ENCODE results near the gene SUCO. TPM values are rescaled to one million over a fixed set of nuclear protein-coding genes. Genes with fewer than 3 reads are reported as not detected.

SUCO gene
- total and polyA plus RNA-seq, 2 donors (not counting 3 experiments of a cell fraction or from before 2014, with no cell fraction given): 5.1 to 27.2 TPM

DNA sequence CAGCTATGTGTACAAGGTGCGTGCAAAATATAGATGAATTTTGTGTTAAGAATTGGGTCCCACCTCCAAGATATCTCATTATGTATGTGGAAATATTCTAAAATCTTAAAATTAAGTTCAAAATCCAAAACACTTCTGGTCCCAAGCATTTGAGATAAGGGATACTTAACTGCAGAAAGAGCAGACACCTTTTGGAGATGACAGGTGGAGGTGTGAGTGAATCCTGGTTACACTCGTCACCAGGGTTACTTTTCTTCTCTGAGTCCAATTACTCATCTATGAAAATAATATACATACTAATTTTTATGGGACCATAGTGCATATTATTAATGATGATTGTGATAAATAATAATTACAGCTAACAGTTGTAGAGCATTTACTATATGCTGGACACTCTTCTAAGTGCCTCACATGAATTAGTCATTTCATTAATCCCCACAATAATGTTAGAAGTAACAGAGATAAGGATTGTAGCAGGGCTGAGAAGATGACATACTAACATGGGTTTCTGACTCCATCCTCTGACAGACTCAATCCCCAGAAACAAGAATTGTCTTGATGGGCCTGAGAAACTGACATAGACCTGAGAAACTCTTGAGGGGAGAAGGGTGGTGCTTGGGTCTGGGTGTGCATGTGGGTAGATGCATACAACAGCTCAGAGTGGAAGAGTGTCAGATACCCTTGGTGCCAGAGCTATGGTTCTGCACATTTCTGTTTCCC, 117.7 kb downstream of the SUCO start:
- H4K20me1 ChIP-seq (replicated peaks; ENCODE audit: control insufficient read depth, extremely low read depth, insufficient read depth, low read length): no peaks in the 10 kb centered on the region
- POLR2A ChIA-PET: interaction anchor here (0.5 kb wide), 1 partner anchor 18 kb away, joined by 11 read pairs; no protein-coding TSS in a partner anchor
- DNase-seq (ENCODE audit: low read depth, low spot score) (no peak), FAIRE-seq (no peak)
- H3K4me1 ChIP-seq (ENCODE audit: control insufficient read depth, extremely low read depth, insufficient read depth, low read length): peaks cover 6% of the 10 kb centered on the region
- H3K9me1 ChIP-seq (replicated peaks; ENCODE audit: control insufficient read depth, extremely low read depth, insufficient read depth, low read length): no peaks in the 10 kb centered on the region
- no peaks in the 10 kb centered on the region for H3K27me3 ChIP-seq (ENCODE audit: control insufficient read depth in 2 of 2, insufficient read depth in 2 of 2, low read length in 2 of 2)
- no peak overlapping the region for H3K9ac ChIP-seq (replicated peaks; ENCODE audit: extremely low read depth, insufficient read depth, low read length)
- CTCF ChIA-PET: interaction anchor here (1.2 kb wide), 1 partner anchor 8 kb away, joined by 3 read pairs; the partner anchor contains the start of gene FASLG
- H3K36me3 ChIP-seq (ENCODE audit: control insufficient read depth in 2 of 2, extremely low read depth in 1 of 2, insufficient read depth in 2 of 2, low read length in 2 of 2): no peaks in the 10 kb centered on the region
- intact Hi-C loops (cut with micrococcal nuclease) (no loop called here), dilution Hi-C loops (cut with MboI; ENCODE audit: extremely low pct_ligation_motif_present, low sequenced_read_pairs) (no loop called here)
- H3K4me3 ChIP-seq (replicated peaks in 1 of 3; ENCODE audit: insufficient read depth in 1 of 3, low read depth in 1 of 3, low read length in 3 of 3): no peak overlapping the region
- BruUV-seq (replicated peaks): no TSS peak
- no peaks in the 10 kb centered on the region for H3K79me2 ChIP-seq (ENCODE audit: control insufficient read depth, insufficient read depth, low read length)
- H3K27ac ChIP-seq (ENCODE audit: insufficient read depth, low read depth, low read length): no peak overlapping the region
- H3K4me2 ChIP-seq (ENCODE audit: insufficient read depth, low read length): no peak overlapping the region
- TF ChIP-seq, protein P1, sequence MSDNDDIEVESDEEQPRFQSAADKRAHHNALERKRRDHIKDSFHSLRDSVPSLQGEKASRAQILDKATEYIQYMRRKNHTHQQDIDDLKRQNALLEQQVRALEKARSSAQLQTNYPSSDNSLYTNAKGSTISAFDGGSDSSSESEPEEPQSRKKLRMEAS (IDR thresholded peaks at IDR 0.05; ENCODE audit: insufficient read depth, insufficient read length): no peak
- TF ChIP-seq EZH2 (IDR thresholded peaks at IDR 0.05; ENCODE audit: borderline replicate concordance, low read depth, low read length, severe bottlenecking) (no peak), CTCF (IDR thresholded peaks at IDR 0.05; ENCODE audit: extremely low read depth in 1 of 2, insufficient read depth in 1 of 2, low read depth in 1 of 2, low read length in 2 of 2) (no peak), MYC (IDR thresholded peaks at IDR 0.05; ENCODE audit: low read depth, low read length) (no peak), JUN (IDR thresholded peaks at IDR 0.05; ENCODE audit: borderline replicate concordance, insufficient read depth, insufficient read length, low read depth) (no peak), FOS (IDR thresholded peaks at IDR 0.05; ENCODE audit: borderline replicate concordance, insufficient read depth, low read length) (no peak), POLR2AphosphoS5 (IDR thresholded peaks at IDR 0.05; ENCODE audit: insufficient read depth, low read depth, low read length) (no peak), GATA2 (IDR thresholded peaks at IDR 0.05; ENCODE audit: insufficient read depth, insufficient read length, low read depth, low read length) (no peak)
- H3K9me3 ChIP-seq (replicated peaks; ENCODE audit: control insufficient read depth, insufficient read depth, low read length): no peaks in the 10 kb centered on the region
- H2AFZ ChIP-seq (ENCODE audit: low read depth, low read length): no peak overlapping the region
